ENCODE measurements around the gene BICD1.

BICD1 gene

DNA sequence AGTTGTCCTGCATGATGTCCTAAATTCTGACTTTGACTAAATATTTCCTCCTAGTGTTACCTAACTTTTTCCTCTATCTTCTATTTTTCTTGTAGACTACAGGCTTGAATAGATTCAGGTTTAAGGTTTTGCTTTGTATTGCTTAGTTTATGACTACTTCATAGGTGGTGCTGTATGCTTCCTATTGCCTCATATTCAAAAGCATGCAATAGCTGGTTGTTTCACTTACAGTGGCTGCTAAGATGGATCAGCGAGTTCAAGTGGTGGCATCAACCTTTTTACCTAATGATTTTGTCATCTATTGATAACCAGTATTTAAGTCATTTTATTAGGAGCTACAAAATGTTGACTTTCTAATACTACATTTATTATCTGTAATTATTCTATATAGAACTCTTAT is 36.3 kb upstream of the BICD1 start:
- TF ChIP-seq, protein P1, sequence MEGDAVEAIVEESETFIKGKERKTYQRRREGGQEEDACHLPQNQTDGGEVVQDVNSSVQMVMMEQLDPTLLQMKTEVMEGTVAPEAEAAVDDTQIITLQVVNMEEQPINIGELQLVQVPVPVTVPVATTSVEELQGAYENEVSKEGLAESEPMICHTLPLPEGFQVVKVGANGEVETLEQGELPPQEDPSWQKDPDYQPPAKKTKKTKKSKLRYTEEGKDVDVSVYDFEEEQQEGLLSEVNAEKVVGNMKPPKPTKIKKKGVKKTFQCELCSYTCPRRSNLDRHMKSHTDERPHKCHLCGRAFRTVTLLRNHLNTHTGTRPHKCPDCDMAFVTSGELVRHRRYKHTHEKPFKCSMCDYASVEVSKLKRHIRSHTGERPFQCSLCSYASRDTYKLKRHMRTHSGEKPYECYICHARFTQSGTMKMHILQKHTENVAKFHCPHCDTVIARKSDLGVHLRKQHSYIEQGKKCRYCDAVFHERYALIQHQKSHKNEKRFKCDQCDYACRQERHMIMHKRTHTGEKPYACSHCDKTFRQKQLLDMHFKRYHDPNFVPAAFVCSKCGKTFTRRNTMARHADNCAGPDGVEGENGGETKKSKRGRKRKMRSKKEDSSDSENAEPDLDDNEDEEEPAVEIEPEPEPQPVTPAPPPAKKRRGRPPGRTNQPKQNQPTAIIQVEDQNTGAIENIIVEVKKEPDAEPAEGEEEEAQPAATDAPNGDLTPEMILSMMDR (IDR thresholded peaks at IDR 0.05; ENCODE audit: insufficient read depth, low read depth, low read length, missing control alignments) = no peak
- DNase-seq (ENCODE audit: low read depth) = peak; percentile 40
- H3K4me3 ChIP-seq (ENCODE audit: low read length) = no peak overlapping the region

DNA sequence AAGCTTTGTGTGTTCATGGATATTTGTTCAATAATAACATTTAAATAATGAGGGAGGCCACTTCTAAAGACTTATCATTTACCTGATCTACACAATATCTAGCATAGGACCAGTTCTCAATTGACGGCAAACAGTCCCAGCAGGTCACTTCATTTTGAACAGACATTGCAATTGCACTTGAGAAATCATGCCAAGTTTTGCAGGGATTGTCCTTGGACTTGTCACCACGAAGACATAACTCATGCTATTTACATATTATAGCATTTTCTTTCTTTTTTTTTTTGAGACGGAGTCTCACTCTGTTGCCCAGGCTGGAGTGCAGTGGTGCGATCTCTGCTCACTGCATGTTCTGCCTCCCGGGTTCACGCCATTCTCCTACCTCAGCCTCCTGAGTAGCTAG is 34.5 kb upstream of the BICD1 start:
- DNase-seq (ENCODE audit: low read depth) = no peak
- TF ChIP-seq, protein P1 (IDR thresholded peaks at IDR 0.05; ENCODE audit: insufficient read depth, low read depth, low read length, missing control alignments) = no peak
- H3K4me3 ChIP-seq (ENCODE audit: low read length) = no peak overlapping the region

DNA sequence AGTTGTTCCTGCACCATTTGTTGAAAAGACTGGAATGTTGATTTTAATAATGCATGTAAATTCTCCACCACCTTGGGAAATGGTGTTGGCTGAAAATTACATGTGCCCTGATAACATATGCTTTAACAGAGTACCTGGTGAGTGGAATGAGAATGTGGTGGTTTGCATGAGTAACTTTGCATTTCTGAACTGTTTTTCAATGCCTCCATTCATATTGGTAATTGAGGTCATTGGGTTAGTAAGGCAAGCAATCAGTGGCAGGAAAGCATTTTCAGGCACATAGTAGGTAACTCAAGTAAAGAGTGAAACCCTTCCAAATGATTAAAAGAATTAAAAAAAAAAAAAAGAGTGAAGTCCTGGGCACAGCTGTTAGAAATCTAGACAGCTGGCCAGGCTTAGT is 32.2 kb upstream of the BICD1 start:
- TF ChIP-seq, protein P1 (IDR thresholded peaks at IDR 0.05; ENCODE audit: insufficient read depth, low read depth, low read length, missing control alignments) = no peak
- H3K4me3 ChIP-seq (ENCODE audit: low read length) = no peak overlapping the region
- no peak for DNase-seq (ENCODE audit: low read depth)

DNA sequence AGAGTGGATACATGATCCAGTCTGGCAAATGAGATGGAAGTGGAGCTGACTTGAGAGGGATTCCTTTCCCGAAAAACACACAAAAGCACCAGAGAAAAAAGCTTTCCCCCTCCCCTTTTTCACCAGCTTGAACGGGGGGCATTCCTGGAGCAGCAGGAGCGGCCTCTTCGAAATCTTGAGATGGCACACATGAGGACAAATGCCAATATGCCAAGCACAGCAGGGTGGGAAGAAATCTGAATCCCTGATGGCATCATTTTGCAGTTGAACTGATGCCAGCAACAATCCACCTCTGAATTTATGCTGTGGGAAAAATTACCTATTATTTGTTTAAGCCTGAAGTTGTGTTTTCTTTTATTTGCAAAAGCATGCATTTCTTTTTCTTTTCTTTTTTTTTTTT is 29.7 kb upstream of the BICD1 start:
- DNase-seq (ENCODE audit: low read depth) = no peak
- H3K4me3 ChIP-seq (ENCODE audit: low read length) = no peak overlapping the region
- TF ChIP-seq, protein P1 (IDR thresholded peaks at IDR 0.05; ENCODE audit: insufficient read depth, low read depth, low read length, missing control alignments) = no peak

DNA sequence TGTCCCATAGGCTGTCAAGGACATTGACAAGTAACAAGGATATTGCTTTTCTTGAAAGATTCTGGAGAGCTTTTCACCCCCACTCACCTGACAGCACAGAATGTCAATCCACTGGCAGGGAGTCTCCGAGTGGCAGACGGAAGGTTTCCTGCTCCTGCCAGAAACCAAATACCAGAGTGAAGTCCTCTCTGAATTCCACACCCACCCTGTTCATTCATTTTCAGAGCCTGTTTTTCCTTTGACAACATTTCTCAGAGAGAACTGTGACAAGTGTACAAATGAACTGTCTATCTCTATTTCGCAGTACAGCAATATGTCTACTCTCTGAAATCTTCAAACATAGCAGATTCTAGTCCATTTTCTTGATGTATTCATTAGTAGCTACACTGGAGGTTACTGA is 26.2 kb upstream of the BICD1 start:
- DNase-seq (ENCODE audit: low read depth) = no peak
- H3K4me3 ChIP-seq (ENCODE audit: low read length) = no peak overlapping the region
- TF ChIP-seq, protein P1 (IDR thresholded peaks at IDR 0.05; ENCODE audit: insufficient read depth, low read depth, low read length, missing control alignments) = no peak

DNA sequence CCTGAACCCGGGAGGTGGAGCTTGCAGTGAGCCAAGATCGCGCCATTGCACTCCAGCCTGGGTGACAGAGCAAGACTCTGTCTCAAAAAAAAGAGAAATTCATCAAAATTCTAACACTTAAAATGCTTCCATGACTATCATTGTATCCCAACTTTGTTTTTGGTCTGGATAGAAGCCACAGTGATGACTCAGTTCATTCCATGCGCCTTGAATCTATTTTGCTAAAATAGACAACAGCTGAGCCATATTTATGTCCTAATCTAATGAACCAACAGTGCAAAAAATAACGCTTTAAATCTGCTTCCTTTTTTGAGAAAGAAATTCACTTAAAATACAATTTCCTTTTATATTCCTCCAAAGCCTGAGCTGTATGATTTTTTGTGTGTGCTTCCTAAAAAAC is 23.2 kb upstream of the BICD1 start:
- TF ChIP-seq, protein P1 (IDR thresholded peaks at IDR 0.05; ENCODE audit: insufficient read depth, low read depth, low read length, missing control alignments) = no peak
- peak; percentile 44 for DNase-seq (ENCODE audit: low read depth)
- H3K4me3 ChIP-seq (ENCODE audit: low read length) = no peak overlapping the region

DNA sequence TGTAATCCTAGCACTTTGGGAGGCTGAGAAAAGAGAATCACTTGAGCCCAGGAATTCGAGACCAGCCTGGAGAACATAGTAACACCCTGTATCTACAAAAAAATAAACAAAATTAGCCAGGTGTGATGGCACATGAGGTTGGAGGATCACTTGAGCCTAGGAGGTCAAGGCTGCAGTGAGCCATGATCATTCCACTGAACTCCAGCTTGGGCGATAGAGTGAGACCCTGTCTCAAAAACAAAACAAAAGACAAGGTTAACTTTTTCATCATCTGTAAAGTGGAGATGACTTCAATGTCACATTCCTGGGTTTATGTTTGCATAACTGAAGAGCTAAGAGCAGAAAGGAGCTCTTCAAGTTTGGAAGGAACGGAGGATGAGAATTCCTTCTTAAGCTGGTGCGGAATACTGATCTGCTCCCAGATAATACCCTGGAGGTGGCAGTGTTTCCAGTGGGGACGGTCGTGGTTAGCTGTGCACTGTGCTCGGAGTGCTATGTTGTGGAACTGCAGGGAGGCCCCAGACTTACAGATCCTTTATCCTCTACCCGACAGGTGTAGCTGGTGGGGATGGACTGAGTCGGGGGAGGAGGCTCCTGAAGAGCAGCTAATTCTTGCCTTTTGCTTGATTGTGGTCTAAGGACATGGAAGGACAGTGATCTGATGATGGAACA is 22.5 kb upstream of the BICD1 start:
- TF ChIP-seq, protein P1 (IDR thresholded peaks at IDR 0.05; ENCODE audit: insufficient read depth, low read depth, low read length, missing control alignments) = no peak
- no peak for DNase-seq (ENCODE audit: low read depth)
- no peak overlapping the region for H3K4me3 ChIP-seq (ENCODE audit: low read length)
